K562 (cell line): ENCODE results near the gene PKD1L1. TPM values are rescaled to one million over a fixed set of nuclear protein-coding genes. Genes with fewer than 3 reads are reported as not detected.

Experiments used
- ATAC-seq: fragments of 200-7000 bp; cut with Tn5 transposase; 3 replicates; pipeline ENCODE4 v1.9.1; 2020; ENCODE audit warnings: moderate library complexity
- BruUV-seq: library from RNA; stranded (reverse); fragments of 400-500 nt; replicated peaks from 2 replicates; lab custom pipeline; 2021; lab: Mats Ljungman, UMichigan
- CTCF ChIA-PET: fragments of 300-600 bp; formaldehyde crosslinking; extraction: SDS; loops from one replicate; lab custom pipeline; 2021; ENCODE audit warnings: low intra/inter-chr PET ratio; lab: Yijun Ruan, JAX
- POLR2A ChIA-PET: fragments of 300-600, 350-650 bp; sonication (Branson Sonifier 250); formaldehyde crosslinking; extraction: SDS; loops from one replicate; lab custom pipeline; 2021; ENCODE audit warnings: antibody characterized with exemption, inconsistent platforms; lab: Yijun Ruan, JAX
- DNase-seq, 4 experiments: peaks; one replicate each; pipeline versions ENCODE4 v3.0.0 to v3.0.0-alpha.2; 2011 to 2018; ENCODE audit warnings: low spot score in 3 of 4, mixed read lengths in 3 of 4; ENCODE audit errors: extremely low read depth in 1 of 4
- FAIRE-seq: peaks from 2 replicates; lab custom pipeline; 2011; peaks lifted over from hg19 to GRCh38; lab: Jason Lieb, UNC
- H2AFZ ChIP-seq: 2 replicates; pipeline ENCODE4 v1.6.0; 2011; ENCODE audit warnings: low read depth, low read length, control low read depth, inconsistent platforms
- H3K27ac ChIP-seq: fragments of 200-600 bp; 3 replicates; pipeline ENCODE4 v1.8.0; 2011; ENCODE audit warnings: low read depth, mild to moderate bottlenecking, control low read depth, inconsistent platforms, low read length, moderate library complexity, mixed read lengths; ENCODE audit errors: extremely low read depth
- H3K27me3 ChIP-seq, 2 experiments: fragments of 300-600 bp in 1 of 2; 2 replicates in 1 of 2; 3 replicates in 1 of 2; pipeline versions ENCODE4 v1.6.0 to v1.8.0; 2011; ENCODE audit warnings: inconsistent platforms in 2 of 2, low read length in 2 of 2, mild to moderate bottlenecking in 1 of 2, mixed read lengths in 1 of 2, moderate library complexity in 1 of 2; ENCODE audit not compliant: control insufficient read depth in 2 of 2, insufficient read depth in 2 of 2
- H3K36me3 ChIP-seq: fragments of 300-600 bp; 3 replicates; pipeline ENCODE4 v1.8.0; 2011; ENCODE audit warnings: mild to moderate bottlenecking, low read length, inconsistent platforms; ENCODE audit not compliant: control insufficient read depth, insufficient read depth
- H3K4me1 ChIP-seq, 2 experiments: fragments of 200-600 bp in 1 of 2; replicated peaks in 1 of 2; 2 replicates in 1 of 2; 3 replicates in 1 of 2; pipeline versions ENCODE4 v1.5.1 to v1.8.0; 2011; ENCODE audit warnings: inconsistent platforms in 2 of 2, low read length in 2 of 2, mild to moderate bottlenecking in 1 of 2, mixed read lengths in 1 of 2, moderate library complexity in 1 of 2; ENCODE audit not compliant: control insufficient read depth in 2 of 2, insufficient read depth in 2 of 2
- H3K4me2 ChIP-seq: 2 replicates; pipeline ENCODE4 v1.6.1; 2011; ENCODE audit warnings: low read length, control low read depth, inconsistent platforms, mixed read lengths; ENCODE audit not compliant: insufficient read depth
- H3K4me3 ChIP-seq: fragments of 200-600 bp; sonication (generic), shearing (Covaris generic); 2 replicates; pipeline ENCODE4 v1.5.1; 2016; ENCODE audit warnings: control low read depth, inconsistent platforms
- H3K79me2 ChIP-seq: fragments of 200-600 bp; 3 replicates; pipeline ENCODE4 v1.8.0; 2011; ENCODE audit warnings: low read length, inconsistent platforms; ENCODE audit not compliant: control insufficient read depth, insufficient read depth
- H3K9ac ChIP-seq, 2 experiments: 2 replicates each; pipeline versions ENCODE4 v1.6.0 to v1.6.1; 2011; ENCODE audit warnings: low read depth in 2 of 2, low read length in 2 of 2, control low read depth in 1 of 2, inconsistent platforms in 1 of 2, mild to moderate bottlenecking in 1 of 2, mixed read lengths in 1 of 2; ENCODE audit not compliant: insufficient read depth in 1 of 2
- H3K9me1 ChIP-seq: one replicate; pipeline ENCODE4 v1.6.0; 2011; ENCODE audit warnings: inconsistent platforms, mild to moderate bottlenecking, low read length, moderate library complexity; ENCODE audit not compliant: control insufficient read depth, insufficient read depth
- H3K9me3 ChIP-seq: replicated peaks from 2 replicates; pipeline ENCODE4 v1.5.1; 2011; ENCODE audit warnings: low read depth, low read length, inconsistent platforms; ENCODE audit not compliant: control insufficient read depth, insufficient read depth
- H4K20me1 ChIP-seq: replicated peaks from 2 replicates; pipeline ENCODE4 v1.6.1; 2011; ENCODE audit warnings: low read length, inconsistent platforms, mixed read lengths; ENCODE audit not compliant: control insufficient read depth, insufficient read depth
- JUNB ChIP-seq: fragments of 450-650 bp; formaldehyde crosslinking; conservative IDR thresholded peaks from 2 replicates; pipeline ENCODE4 v1.4.0; 2020; ENCODE audit warnings: mild to moderate bottlenecking
- MYBL2 ChIP-seq, 2 experiments: fragments of 450-650 bp in 1 of 2; sonication (generic) in 1 of 2; formaldehyde crosslinking in 1 of 2; IDR thresholded peaks; 2 replicates each; pipeline versions ENCODE4 v1.6.1 to v1.8.1; 2017 to 2022; ENCODE audit warnings: borderline replicate concordance in 1 of 2, inconsistent platforms in 1 of 2, low read depth in 1 of 2, mild to moderate bottlenecking in 1 of 2, missing genetic modification reagents in 1 of 2, moderate library complexity in 1 of 2
- NBN ChIP-seq: fragments of 450-650 bp; IDR thresholded peaks from 2 replicates; pipeline ENCODE4 v1.6.1; 2016; ENCODE audit warnings: low read depth, mild to moderate bottlenecking
- REST ChIP-seq, 2 experiments: fragments of 450-650 bp; formaldehyde crosslinking in 1 of 2; IDR thresholded peaks; 2 replicates each; pipeline versions ENCODE4 v1.4.0 to v1.6.1; 2014 to 2020; ENCODE audit warnings: mild to moderate bottlenecking in 2 of 2, borderline replicate concordance in 1 of 2, low read depth in 1 of 2
- SAFB ChIP-seq: fragments of 200-400 bp; formaldehyde crosslinking; IDR thresholded peaks from 2 replicates; pipeline ENCODE4 v1.6.1; 2017; ENCODE audit warnings: low read depth, low read length, borderline replicate concordance
- TCFL5 ChIP-seq: fragments of 250-450 bp; sonication (Bioruptor Pico); conservative IDR thresholded peaks from 2 replicates; pipeline ENCODE4 v1.6.1; 2021; ENCODE audit warnings: mild to moderate bottlenecking, moderate library complexity, matching md5 sums
- ZFP91 ChIP-seq: sonication (generic); formaldehyde crosslinking; IDR thresholded peaks from 2 replicates; pipeline ENCODE4 v1.8.0; 2022; ENCODE audit warnings: mild to moderate bottlenecking, missing genetic modification reagents
- WGBS: fragments of 100-300 bp; shearing (Covaris generic); methylation state at CpG from one replicate; pipeline ENCODE4 v1.1.6; 2016; ENCODE audit warnings: low coverage, mixed read lengths; ENCODE audit not compliant: insufficient coverage; ENCODE audit errors: missing lambda C conversion rate; 5-methylcytosine and 5-hydroxymethylcytosine counted together
- in situ Hi-C: fragments of 300-500 bp; cut with MboI; formaldehyde crosslinking; loops from 4 replicates; pipeline ENCODE4 v1.15.0; 2018; ENCODE audit warnings: inconsistent platforms, mixed read lengths
- intact Hi-C: fragments of 100-400 bp; cut with micrococcal nuclease; formaldehyde crosslinking; loops from 2 replicates; pipeline ENCODE4 v1.14.2; 2022
- polyA plus RNA-seq, 8 experiments: library from polyadenylated mRNA; depleted of rRNA in 4 of 8; stranded (reverse) in 5 of 8; unstranded in 3 of 8; fragments of >200 nt; fragmentation: Nextera tagmentation in 2 of 8; fragmentation: Illumina TruSeq in 1 of 8; extraction: Ambion mirVana in 2 of 8; extraction: Trizol in 1 of 8; gene quantifications; 2 replicates each; pipeline versions ENCODE4 v1.2.1 to v1.2.3, GENCODE V29; 2011 to 2014; ENCODE audit warnings: inconsistent platforms in 1 of 8, missing spikeins in 1 of 8
- total RNA-seq, 7 experiments: library from RNA; depleted of rRNA in 6 of 7; stranded (reverse); fragments of >200 nt in 6 of 7; fragmentation: Illumina TruSeq in 2 of 7; extraction: Trizol in 2 of 7; gene quantifications; 2 replicates each; pipeline versions ENCODE4 v1.2.1 to v1.2.3, GENCODE V29; 2011 to 2021; ENCODE audit warnings: low replicate concordance in 1 of 7
- TF ChIP-seq, protein P1 (sequence below): sonication (generic); formaldehyde crosslinking; IDR thresholded peaks from 2 replicates; pipeline ENCODE4 v1.8.1; 2023; ENCODE audit warnings: mild to moderate bottlenecking, missing genetic modification reagents

PKD1L1 gene
- total and polyA plus RNA-seq, 9 of the 15 experiments (the other 6 are each of a cell fraction or from before 2014, with no cell fraction given), result 0.01 to 0.02 TPM; not detected in 7

DNA sequence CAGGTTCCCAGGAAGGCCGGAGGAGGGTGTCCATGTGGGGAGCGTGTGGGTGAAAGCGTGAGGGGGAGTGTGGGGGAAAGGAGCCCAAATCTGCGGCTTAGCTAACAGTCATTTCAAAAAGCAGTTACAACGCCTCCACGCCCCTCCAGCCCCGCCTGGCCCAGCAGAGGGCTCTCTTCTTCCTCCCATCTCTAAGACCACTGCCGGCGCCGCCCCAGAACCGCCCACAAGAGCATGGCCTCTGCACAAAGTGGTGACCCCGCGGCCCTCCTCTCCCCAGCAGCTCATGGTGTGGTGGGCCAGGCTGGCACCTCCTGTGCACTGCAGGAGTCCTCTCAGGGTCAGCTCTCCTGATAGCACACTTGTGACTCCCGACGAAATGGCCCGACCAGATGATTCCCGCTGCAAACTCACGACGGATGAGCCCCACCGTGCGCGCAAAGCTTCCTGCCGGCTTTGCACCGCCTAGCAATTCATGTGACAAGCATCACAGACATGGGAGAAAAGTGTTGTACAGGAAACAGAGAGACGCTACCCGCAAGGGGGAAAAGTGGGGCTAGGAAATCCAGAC lies 43.6 kb upstream of the PKD1L1 start:
- in situ Hi-C loops (no loop called here), intact Hi-C loops (loop anchor here (1.0 kb wide), 1 partner anchor 118 kb away; no protein-coding TSS in a partner anchor)
- Histone ChIP-seq H3K79me2 (no peaks in the 10 kb centered on the region), H4K20me1 (no peaks in the 10 kb centered on the region; the same call in 1 of the 2 replicates), H3K9ac (peak overlapping the region in 1 of 2 experiments; percentile 83; a peak in 2 of 4 replicates), H3K9me1 (no peaks in the 10 kb centered on the region), H3K27me3 (no peaks in the 10 kb centered on the region), H3K4me2 (peak overlapping the region; percentile 34), H3K36me3 (no peaks in the 10 kb centered on the region), H3K4me3 (no peak overlapping the region), H3K27ac (no peak overlapping the region; the same call in 2 of the 3 replicates), H3K4me1 (peaks cover 0 to 8% of the 10 kb centered on the region in 2 experiments; a peak in 2 of 5 replicates), H3K9me3 (no peaks in the 10 kb centered on the region), H2AFZ (peak overlapping the region; percentile 94)
- ChIA-PET CTCF (interaction anchor here (0.6 to 1.4 kb wide), 5 partner anchors 100 to 119 kb away, joined by 3 to 6 read pairs (median 3); no protein-coding TSS in a partner anchor), POLR2A (interaction anchor here (0.6 kb wide), 1 partner anchor 20 kb away, joined by 3 read pairs; no protein-coding TSS in a partner anchor)
- BruUV-seq, result no TSS peak
- peak; percentile 100 for ATAC-seq
- DNase-seq, result peak; percentile 33 to 74 (median 53)
- no peak for FAIRE-seq
- WGBS, result 33% methylated on average over 19 of the region's 26 CpGs
- TF ChIP-seq JUNB (CRISPR knock-in tag), result no peak
- TF ChIP-seq TCFL5, result no peak
- TF ChIP-seq NBN, result no peak
- no peak for TF ChIP-seq SAFB
- TF ChIP-seq MYBL2 (IDR thresholded peaks at IDR 0.05; ENCODE audit: low read depth), result peak; percentile 70
- no peak for TF ChIP-seq MYBL2 (CRISPR knock-in tag; IDR thresholded peaks at IDR 0.05; ENCODE audit: borderline replicate concordance)
- peak; percentile 68; the same call in 1 of the 2 replicates for TF ChIP-seq REST (IDR thresholded peaks at IDR 0.05; ENCODE audit: borderline replicate concordance)
- TF ChIP-seq REST (CRISPR knock-in tag; IDR thresholded peaks at IDR 0.05; ENCODE audit: low read depth), result no peak
- TF ChIP-seq, protein P1, sequence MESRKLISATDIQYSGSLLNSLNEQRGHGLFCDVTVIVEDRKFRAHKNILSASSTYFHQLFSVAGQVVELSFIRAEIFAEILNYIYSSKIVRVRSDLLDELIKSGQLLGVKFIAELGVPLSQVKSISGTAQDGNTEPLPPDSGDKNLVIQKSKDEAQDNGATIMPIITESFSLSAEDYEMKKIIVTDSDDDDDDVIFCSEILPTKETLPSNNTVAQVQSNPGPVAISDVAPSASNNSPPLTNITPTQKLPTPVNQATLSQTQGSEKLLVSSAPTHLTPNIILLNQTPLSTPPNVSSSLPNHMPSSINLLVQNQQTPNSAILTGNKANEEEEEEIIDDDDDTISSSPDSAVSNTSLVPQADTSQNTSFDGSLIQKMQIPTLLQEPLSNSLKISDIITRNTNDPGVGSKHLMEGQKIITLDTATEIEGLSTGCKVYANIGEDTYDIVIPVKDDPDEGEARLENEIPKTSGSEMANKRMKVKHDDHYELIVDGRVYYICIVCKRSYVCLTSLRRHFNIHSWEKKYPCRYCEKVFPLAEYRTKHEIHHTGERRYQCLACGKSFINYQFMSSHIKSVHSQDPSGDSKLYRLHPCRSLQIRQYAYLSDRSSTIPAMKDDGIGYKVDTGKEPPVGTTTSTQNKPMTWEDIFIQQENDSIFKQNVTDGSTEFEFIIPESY (CRISPR knock-in tag), result peak; percentile 81
- no peak for TF ChIP-seq ZFP91
